Panc1 (cell line): ENCODE results near the gene MARCHF3.

Experiments
- CTCF ChIP-seq: fragments of 450-650 bp; IDR thresholded peaks from 2 replicates; pipeline ENCODE4 v1.5.1; 2017; ENCODE audit warnings: mild to moderate bottlenecking
- POLR2AphosphoS5 ChIP-seq: IDR thresholded peaks from 2 replicates; pipeline ENCODE4 v1.6.1; 2012; ENCODE audit warnings: mild to moderate bottlenecking, low read depth, low read length, moderate library complexity
- REST ChIP-seq, 2 experiments: IDR thresholded peaks; 2 replicates each; pipeline ENCODE4 v1.6.1; 2011 to 2012; ENCODE audit warnings: low read depth in 2 of 2, control low read depth in 1 of 2, low read length in 1 of 2, mild to moderate bottlenecking in 1 of 2, moderate library complexity in 1 of 2; ENCODE audit not compliant: insufficient read depth in 1 of 2
- SIN3A ChIP-seq: IDR thresholded peaks from 2 replicates; pipeline ENCODE4 v1.6.1; 2012; ENCODE audit warnings: low read depth, mild to moderate bottlenecking, low read length, moderate library complexity, borderline replicate concordance; ENCODE audit not compliant: insufficient read depth
- TCF7L2 ChIP-seq: IDR thresholded peaks from 2 replicates; pipeline ENCODE4 v1.6.1; 2011; ENCODE audit warnings: mild to moderate bottlenecking, low read depth, low read length, inconsistent platforms

- no peak for TF ChIP-seq POLR2AphosphoS5
- TF ChIP-seq CTCF = no peak
- no peak for TF ChIP-seq SIN3A
- TF ChIP-seq REST (IDR thresholded peaks at IDR 0.05; ENCODE audit: insufficient read depth in 1 of 2, low read depth in 2 of 2, low read length in 1 of 2) = no peak
- TF ChIP-seq TCF7L2 = no peak
These were observed 34.0 kb upstream of the MARCHF3 start for GRCh38 chr5:127064253-127064840.
